ENCODE measurements around the gene ZFAND5. TPM values are rescaled to one million over a fixed set of nuclear protein-coding genes. Genes with fewer than 3 reads are reported as not detected.

The ZFAND5 gene
- total RNA-seq, 1 donor from 2014 or later: 218 TPM

- H3K4me1 Mint-ChIP-seq (ENCODE audit: low read depth, unreplicated experiment): peaks cover 6% of the 10 kb centered on the region
- TF ChIP-seq CTCF (IDR thresholded peaks at IDR 0.05; ENCODE audit: partially characterized antibody, unreplicated experiment): no peak
- peaks cover 2% of the 10 kb centered on the region for H3K27me3 Mint-ChIP-seq (ENCODE audit: unreplicated experiment)
- no peaks in the 10 kb centered on the region for H3K36me3 Mint-ChIP-seq (ENCODE audit: unreplicated experiment)
- H3K4me3 Mint-ChIP-seq (ENCODE audit: unreplicated experiment): no peak overlapping the region
- H3K9me3 Mint-ChIP-seq (ENCODE audit: unreplicated experiment): peaks cover 1% of the 10 kb centered on the region
- no peak for DNase-seq
- no peak overlapping the region for H3K27ac Mint-ChIP-seq (ENCODE audit: unreplicated experiment)
Observed at GRCh38 chr9:72352911-72353388, 12.1 kb downstream of the ZFAND5 start.

GRCh38 chr9:72351538-72352453 lies 13.2 kb downstream of the ZFAND5 start:
- no peak overlapping the region for H3K27ac Mint-ChIP-seq (ENCODE audit: unreplicated experiment)

GRCh38 chr9:72349911-72350310 lies 15.1 kb downstream of the ZFAND5 start:
- TF ChIP-seq CTCF (IDR thresholded peaks at IDR 0.05; ENCODE audit: partially characterized antibody, unreplicated experiment): no peak

More at GRCh38 chr9:72351538-72352453, 13.2 kb downstream of the ZFAND5 start:
- Mint-ChIP-seq H3K4me3 (ENCODE audit: unreplicated experiment) (no peak overlapping the region), H3K27me3 (ENCODE audit: unreplicated experiment) (peaks cover 2% of the 10 kb centered on the region), H3K9me3 (ENCODE audit: unreplicated experiment) (peaks cover 2% of the 10 kb centered on the region), H3K36me3 (ENCODE audit: unreplicated experiment) (no peaks in the 10 kb centered on the region), H3K4me1 (ENCODE audit: low read depth, unreplicated experiment) (no peaks in the 10 kb centered on the region)
- no peak for DNase-seq
- no peak for TF ChIP-seq CTCF (IDR thresholded peaks at IDR 0.05; ENCODE audit: partially characterized antibody, unreplicated experiment)

GRCh38 chr9:72349240-72349639 lies 15.8 kb downstream of the ZFAND5 start:
- Mint-ChIP-seq H3K36me3 (ENCODE audit: unreplicated experiment) (no peaks in the 10 kb centered on the region), H3K27ac (ENCODE audit: unreplicated experiment) (no peak overlapping the region), H3K9me3 (ENCODE audit: unreplicated experiment) (peaks cover 2% of the 10 kb centered on the region), H3K27me3 (ENCODE audit: unreplicated experiment) (peaks cover 2% of the 10 kb centered on the region), H3K4me3 (ENCODE audit: unreplicated experiment) (no peak overlapping the region), H3K4me1 (ENCODE audit: low read depth, unreplicated experiment) (no peaks in the 10 kb centered on the region)
- TF ChIP-seq CTCF (IDR thresholded peaks at IDR 0.05; ENCODE audit: partially characterized antibody, unreplicated experiment): no peak
- no peak for DNase-seq

More at GRCh38 chr9:72349911-72350310, 15.1 kb downstream of the ZFAND5 start:
- H3K27ac Mint-ChIP-seq (ENCODE audit: unreplicated experiment): no peak overlapping the region
- H3K4me1 Mint-ChIP-seq (ENCODE audit: low read depth, unreplicated experiment): no peaks in the 10 kb centered on the region
- no peak for DNase-seq
- peaks cover 2% of the 10 kb centered on the region for H3K9me3 Mint-ChIP-seq (ENCODE audit: unreplicated experiment)
- H3K4me3 Mint-ChIP-seq (ENCODE audit: unreplicated experiment): no peak overlapping the region
- H3K36me3 Mint-ChIP-seq (ENCODE audit: unreplicated experiment): no peaks in the 10 kb centered on the region
- H3K27me3 Mint-ChIP-seq (ENCODE audit: unreplicated experiment): peaks cover 2% of the 10 kb centered on the region

GRCh38 chr9:72346333-72346732 lies 18.7 kb downstream of the ZFAND5 start:
- Mint-ChIP-seq H3K27me3 (ENCODE audit: unreplicated experiment) (no peaks in the 10 kb centered on the region), H3K9me3 (ENCODE audit: unreplicated experiment) (peaks cover 2% of the 10 kb centered on the region), H3K4me1 (ENCODE audit: low read depth, unreplicated experiment) (no peaks in the 10 kb centered on the region), H3K4me3 (ENCODE audit: unreplicated experiment) (no peak overlapping the region), H3K36me3 (ENCODE audit: unreplicated experiment) (no peaks in the 10 kb centered on the region), H3K27ac (ENCODE audit: unreplicated experiment) (no peak overlapping the region)
- DNase-seq: no peak
- TF ChIP-seq CTCF (IDR thresholded peaks at IDR 0.05; ENCODE audit: partially characterized antibody, unreplicated experiment): no peak
